Activated CD4-positive, alpha-beta T cell treated with anti-CD3 and anti-CD28 coated beads, Interleukin-2, amount 50 U/mL, for 1 hour (primary cell): Measurements from ENCODE around the gene CHST1.

Experiments
- DNase-seq: peaks from one replicate; pipeline ENCODE4 v3.0.0-alpha.2; 2020

The CHST1 gene

GRCh38 chr11:45643598-45644260 lies 21.7 kb downstream of the CHST1 start:
- DNase-seq: no peak

- no peak for DNase-seq
Observed at GRCh38 chr11:45641961-45642360, 23.5 kb downstream of the CHST1 start.

- DNase-seq: no peak
Observed at GRCh38 chr11:45638051-45638450, 27.4 kb downstream of the CHST1 start.

GRCh38 chr11:45635907-45636306 lies 29.5 kb downstream of the CHST1 start:
- DNase-seq: no peak

GRCh38 chr11:45625611-45626010 lies 39.8 kb downstream of the CHST1 start:
- no peak for DNase-seq

- DNase-seq: no peak
Observed at GRCh38 chr11:45624095-45624494, 41.3 kb downstream of the CHST1 start.

GRCh38 chr11:45622861-45623260 lies 42.6 kb downstream of the CHST1 start:
- DNase-seq: no peak

GRCh38 chr11:45622283-45622682 lies 43.1 kb downstream of the CHST1 start:
- no peak for DNase-seq

GRCh38 chr11:45621588-45621987 lies 43.8 kb downstream of the CHST1 start:
- DNase-seq: no peak

GRCh38 chr11:45620243-45620642 lies 45.2 kb downstream of the CHST1 start:
- no peak for DNase-seq

- no peak for DNase-seq
Observed at GRCh38 chr11:45618897-45619296, 46.5 kb downstream of the CHST1 start.

GRCh38 chr11:45617871-45618601 lies 47.4 kb downstream of the CHST1 start:
- no peak for DNase-seq

- DNase-seq: no peak
Observed at GRCh38 chr11:45616802-45617549, 48.4 kb downstream of the CHST1 start.

- no peak for DNase-seq
Observed at GRCh38 chr11:45615182-45615792, 50.1 kb downstream of the CHST1 start.

- no peak for DNase-seq
Observed at GRCh38 chr11:45614196-45614828, 51.1 kb downstream of the CHST1 start.

- no peak for DNase-seq
Observed at GRCh38 chr11:45610627-45611026, 54.8 kb downstream of the CHST1 start.

GRCh38 chr11:45609902-45610301 lies 55.5 kb downstream of the CHST1 start:
- no peak for DNase-seq

- no peak for DNase-seq
Observed at GRCh38 chr11:45609337-45609736, 56.1 kb downstream of the CHST1 start.

GRCh38 chr11:45607995-45608394 lies 57.4 kb downstream of the CHST1 start:
- no peak for DNase-seq

GRCh38 chr11:45606514-45607281 lies 58.7 kb downstream of the CHST1 start:
- DNase-seq: no peak

GRCh38 chr11:45605051-45605450 lies 60.4 kb downstream of the CHST1 start:
- DNase-seq: no peak
